Naive B cell (primary cell): ENCODE measurements around the gene AP2S1. TPM values are rescaled to one million over a fixed set of nuclear protein-coding genes. Genes with fewer than 3 reads are reported as not detected.
A peak's percentile ranks its signal among the peaks of the same experiment; 100 is the strongest.

ENCODE experiments used
- ATAC-seq, 2 donors: fragments of 150-1000 bp; cut with Tn5 transposase; 2 replicates each; pipeline ENCODE4 v1.10.0; 2021; ENCODE audit warnings: low read depth in 2 of 2, mild to moderate bottlenecking in 2 of 2, moderate library complexity in 2 of 2
- DNase-seq: peaks from one replicate; pipeline ENCODE4 v3.0.0; 2022
- H3K27ac Mint-ChIP-seq, 6 donors: one replicate each; pipeline ENCODE4 v1.8.0; 2020 to 2022; ENCODE audit warnings: mild to moderate bottlenecking in 6 of 6, mixed read lengths in 6 of 6, moderate library complexity in 5 of 6, inconsistent platforms in 2 of 6
- H3K27me3 Mint-ChIP-seq, 3 donors: one replicate each; pipeline ENCODE4 v1.8.0; 2021 to 2022; ENCODE audit warnings: mixed read lengths in 3 of 3, mild to moderate bottlenecking in 1 of 3
- H3K36me3 Mint-ChIP-seq, 2 donors: one replicate each; pipeline ENCODE4 v1.8.0; 2020 to 2022; ENCODE audit warnings: mixed read lengths in 2 of 2, inconsistent platforms in 1 of 2, mild to moderate bottlenecking in 1 of 2
- H3K4me1 Mint-ChIP-seq, 3 donors: one replicate each; pipeline ENCODE4 v1.8.0; 2020 to 2022; ENCODE audit warnings: mixed read lengths in 3 of 3, inconsistent platforms in 1 of 3, mild to moderate bottlenecking in 1 of 3, moderate library complexity in 1 of 3
- H3K4me3 Mint-ChIP-seq, 8 donors: one replicate each; pipeline ENCODE4 v1.8.0; 2020 to 2022; ENCODE audit warnings: mild to moderate bottlenecking in 8 of 8, mixed read lengths in 8 of 8, moderate library complexity in 8 of 8, inconsistent platforms in 2 of 8
- H3K9me3 Mint-ChIP-seq, 7 donors: one replicate each; pipeline ENCODE4 v1.8.0; 2020 to 2022; ENCODE audit warnings: mixed read lengths in 7 of 7, mild to moderate bottlenecking in 5 of 7, inconsistent platforms in 2 of 7, moderate library complexity in 1 of 7
- polyA plus RNA-seq, 6 donors: library from polyadenylated mRNA; unstranded; fragments of 300-500 nt; fragmentation: Illumina TruSeq; gene quantifications; one replicate each; pipeline ENCODE4 v1.2.3, GENCODE V29; 2021; ENCODE audit warnings: low read depth in 6 of 6

The AP2S1 gene
- polyA plus RNA-seq, 6 donors from 2014 or later: 54.8 to 67.6 (median 56.7) TPM

GRCh38 chr19:46845959-46846459 is 4.6 kb downstream of the AP2S1 start:
- Mint-ChIP-seq H3K27me3 (no peaks in the 10 kb centered on the region), H3K27ac (peak overlapping the region in 1 of 6 donors; percentile 63), H3K9me3 (no peaks in the 10 kb centered on the region), H3K4me3 (peak overlapping the region in 4 of 8 donors; percentile 47 to 74 (median 54)), H3K36me3 (peaks cover 0 to 22% of the 10 kb centered on the region in 2 donors), H3K4me1 (peaks cover 29 to 37% (median 31%) of the 10 kb centered on the region in 3 donors)
- DNase-seq (no peak), ATAC-seq (no peak)

GRCh38 chr19:46844067-46844489 is 6.6 kb downstream of the AP2S1 start:
- H3K9me3 Mint-ChIP-seq: no peaks in the 10 kb centered on the region
- ATAC-seq (no peak), DNase-seq (no peak)
- peak overlapping the region in 1 of 6 donors; percentile 42 for H3K27ac Mint-ChIP-seq
- peaks cover 12 to 20% (median 13%) of the 10 kb centered on the region in 3 donors for H3K4me1 Mint-ChIP-seq
- H3K4me3 Mint-ChIP-seq: no peak overlapping the region
- peaks cover 0 to 22% of the 10 kb centered on the region in 2 donors for H3K36me3 Mint-ChIP-seq
- no peaks in the 10 kb centered on the region for H3K27me3 Mint-ChIP-seq

GRCh38 chr19:46842791-46843190 is 7.9 kb downstream of the AP2S1 start:
- Mint-ChIP-seq H3K4me1 (peaks cover 11 to 19% (median 12%) of the 10 kb centered on the region in 3 donors), H3K9me3 (no peaks in the 10 kb centered on the region), H3K36me3 (peaks cover 0 to 28% of the 10 kb centered on the region in 2 donors), H3K27me3 (no peaks in the 10 kb centered on the region), H3K27ac (peak overlapping the region in 1 of 6 donors; percentile 74), H3K4me3 (no peak overlapping the region)
- DNase-seq (no peak), ATAC-seq (no peak)

GRCh38 chr19:46841458-46842083 is 9.1 kb downstream of the AP2S1 start:
- Mint-ChIP-seq H3K27ac (peak overlapping the region in 1 of 6 donors; percentile 28), H3K4me3 (peak overlapping the region in 1 of 8 donors; percentile 56), H3K4me1 (peaks cover 6 to 13% (median 6%) of the 10 kb centered on the region in 3 donors)

GRCh38 chr19:46840498-46840942 is 10.1 kb downstream of the AP2S1 start:
- H3K4me1 Mint-ChIP-seq: peaks cover under 1 to 5% (median under 1%) of the 10 kb centered on the region in 3 donors
- peak; percentile 69 to 77 for ATAC-seq
- H3K9me3 Mint-ChIP-seq: no peaks in the 10 kb centered on the region
- peak; percentile 47 for DNase-seq
- no peaks in the 10 kb centered on the region for H3K27me3 Mint-ChIP-seq
- no peak overlapping the region for H3K4me3 Mint-ChIP-seq
- H3K27ac Mint-ChIP-seq: peak overlapping the region in 2 of 6 donors; percentile 49 to 70
- H3K36me3 Mint-ChIP-seq: peaks cover 0 to 22% of the 10 kb centered on the region in 2 donors

More at GRCh38 chr19:46841458-46842083, 9.1 kb downstream of the AP2S1 start:
- no peak for ATAC-seq
- no peaks in the 10 kb centered on the region for H3K27me3 Mint-ChIP-seq
- no peaks in the 10 kb centered on the region for H3K9me3 Mint-ChIP-seq
- no peak for DNase-seq
- peaks cover 0 to 22% of the 10 kb centered on the region in 2 donors for H3K36me3 Mint-ChIP-seq

- Mint-ChIP-seq H3K36me3 (peaks cover 0 to 22% of the 10 kb centered on the region in 2 donors), H3K27me3 (no peaks in the 10 kb centered on the region), H3K9me3 (no peaks in the 10 kb centered on the region), H3K4me1 (peaks cover 0 to 3% (median 0%) of the 10 kb centered on the region in 3 donors), H3K4me3 (no peak overlapping the region), H3K27ac (peak overlapping the region in 1 of 6 donors; percentile 87)
- DNase-seq (no peak), ATAC-seq (no peak)
Observed at GRCh38 chr19:46839752-46840497, 10.7 kb downstream of the AP2S1 start.

GRCh38 chr19:46838160-46838559 is 12.5 kb downstream of the AP2S1 start:
- Mint-ChIP-seq H3K27ac (peak overlapping the region in 3 of 6 donors; percentile 22 to 63 (median 49)), H3K4me3 (no peak overlapping the region), H3K4me1 (peaks cover 0 to 3% (median 0%) of the 10 kb centered on the region in 3 donors), H3K27me3 (no peaks in the 10 kb centered on the region), H3K36me3 (peaks cover 0 to 12% of the 10 kb centered on the region in 2 donors), H3K9me3 (no peaks in the 10 kb centered on the region)
- no peak for DNase-seq
- ATAC-seq: no peak

- Mint-ChIP-seq H3K27me3 (no peaks in the 10 kb centered on the region), H3K4me1 (peaks cover 0 to 1% (median 0%) of the 10 kb centered on the region in 3 donors), H3K9me3 (no peaks in the 10 kb centered on the region), H3K27ac (no peak overlapping the region), H3K4me3 (no peak overlapping the region), H3K36me3 (peaks cover 0 to 7% of the 10 kb centered on the region in 2 donors)
- DNase-seq (no peak), ATAC-seq (no peak)
Observed at GRCh38 chr19:46834984-46835383, 15.7 kb downstream of the AP2S1 start.

GRCh38 chr19:46834121-46834520 is 16.5 kb downstream of the AP2S1 start:
- H3K9me3 Mint-ChIP-seq: no peaks in the 10 kb centered on the region
- no peak overlapping the region for H3K4me3 Mint-ChIP-seq
- no peak overlapping the region for H3K27ac Mint-ChIP-seq
- no peaks in the 10 kb centered on the region for H3K27me3 Mint-ChIP-seq
- ATAC-seq (no peak), DNase-seq (no peak)
- peaks cover 2 to 3% (median 2%) of the 10 kb centered on the region in 3 donors for H3K4me1 Mint-ChIP-seq
- peaks cover 0 to 7% of the 10 kb centered on the region in 2 donors for H3K36me3 Mint-ChIP-seq

GRCh38 chr19:46830864-46831263 is 19.8 kb downstream of the AP2S1 start:
- Mint-ChIP-seq H3K27me3 (no peaks in the 10 kb centered on the region), H3K4me1 (peaks cover 4 to 11% (median 4%) of the 10 kb centered on the region in 3 donors), H3K4me3 (no peak overlapping the region), H3K36me3 (no peaks in the 10 kb centered on the region), H3K27ac (no peak overlapping the region), H3K9me3 (no peaks in the 10 kb centered on the region)
- ATAC-seq: no peak
- no peak for DNase-seq

GRCh38 chr19:46828484-46828883 is 22.2 kb downstream of the AP2S1 start:
- ATAC-seq (no peak), DNase-seq (no peak)
- Mint-ChIP-seq H3K4me1 (peaks cover 19 to 30% (median 26%) of the 10 kb centered on the region in 3 donors), H3K27me3 (no peaks in the 10 kb centered on the region), H3K4me3 (no peak overlapping the region), H3K36me3 (no peaks in the 10 kb centered on the region), H3K27ac (peak overlapping the region in 1 of 6 donors; percentile 30), H3K9me3 (peaks cover 0 to 5% (median 2%) of the 10 kb centered on the region in 7 donors)

GRCh38 chr19:46825731-46826055 is 25.0 kb downstream of the AP2S1 start:
- Mint-ChIP-seq H3K4me3 (peak overlapping the region in 4 of 8 donors; percentile 44 to 88 (median 80)), H3K4me1 (peaks cover 33 to 45% (median 44%) of the 10 kb centered on the region in 3 donors), H3K9me3 (peaks cover 0 to 5% (median 2%) of the 10 kb centered on the region in 7 donors), H3K27me3 (no peaks in the 10 kb centered on the region), H3K36me3 (no peaks in the 10 kb centered on the region), H3K27ac (peak overlapping the region; percentile 94 to 99 (median 98))
- ATAC-seq (no peak), DNase-seq (no peak)

GRCh38 chr19:46824890-46825730 is 25.5 kb downstream of the AP2S1 start:
- Mint-ChIP-seq H3K36me3 (no peaks in the 10 kb centered on the region), H3K9me3 (peaks cover 0 to 5% (median 2%) of the 10 kb centered on the region in 7 donors), H3K27ac (peak overlapping the region; percentile 94 to 99 (median 98)), H3K4me3 (peak overlapping the region; percentile 44 to 92 (median 81)), H3K27me3 (no peaks in the 10 kb centered on the region), H3K4me1 (peaks cover 38 to 51% (median 50%) of the 10 kb centered on the region in 3 donors)
- DNase-seq (peak; percentile 57), ATAC-seq (peak; percentile 35 to 36)
